Measurements from ENCODE around the gene SNAPC3. TPM values are rescaled to one million over a fixed set of nuclear protein-coding genes. Genes with fewer than 3 reads are reported as not detected.

The SNAPC3 gene
- 34.8 and 44.3 TPM in 2 replicates for total RNA-seq (2014; rRNA removed; shearing (Covaris generic))
- polyA plus RNA-seq (2016; fragmentation: Nextera tagmentation; extraction: Ambion mirVana), result 31.2 and 31.9 TPM in 2 replicates

DNA sequence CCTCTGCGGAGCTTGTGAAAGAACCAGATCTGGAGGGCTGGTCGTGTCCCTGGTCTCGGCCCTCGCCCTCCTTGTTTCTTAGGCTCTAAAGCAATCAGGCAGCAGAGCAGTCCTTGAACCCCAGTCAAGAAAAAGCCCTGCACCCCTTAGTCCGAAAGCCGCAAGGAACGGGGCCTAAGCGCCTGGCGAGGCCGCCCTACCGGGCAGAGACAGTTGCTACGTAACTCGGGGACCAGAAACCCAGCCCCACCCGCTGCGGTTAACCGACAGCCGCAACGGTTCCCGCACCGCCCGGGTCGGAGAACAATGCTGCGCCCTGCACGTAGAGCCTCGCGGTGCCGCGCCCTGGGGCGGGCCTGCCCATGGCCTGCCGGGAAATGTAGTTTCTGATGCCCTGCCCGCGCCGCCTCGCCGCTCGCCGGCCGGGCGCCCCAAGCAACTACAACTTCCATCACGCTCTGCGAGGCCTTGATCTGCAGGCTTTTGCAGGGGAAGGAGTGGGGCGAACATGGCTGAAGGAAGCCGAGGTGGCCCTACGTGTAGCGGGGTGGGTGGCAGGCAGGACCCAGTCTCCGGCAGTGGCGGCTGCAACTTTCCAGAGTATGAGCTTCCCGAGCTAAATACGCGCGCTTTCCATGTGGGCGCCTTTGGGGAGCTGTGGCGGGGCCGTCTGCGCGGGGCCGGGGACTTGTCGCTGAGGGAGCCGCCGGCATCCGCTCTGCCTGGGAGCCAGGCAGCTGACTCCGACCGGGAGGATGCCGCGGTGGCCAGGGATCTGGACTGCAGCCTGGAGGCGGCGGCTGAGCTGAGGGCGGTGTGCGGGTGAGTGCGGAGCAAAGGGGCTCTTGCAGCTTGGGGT lies at the start of gene SNAPC3:
TSS of gene SNAPC3 (plus strand) at position 505 of the 859 bp plus-strand sequence. CDS start at position 509, 4 bp downstream.
- Histone ChIP-seq H3K4me2 (ENCODE audit: unreplicated experiment) (peak within 1 kb of the TSS; percentile 97), H3F3A (ENCODE audit: insufficient read depth) (no peaks in the 10 kb centered on the region), H3K79me2 (ENCODE audit: insufficient read depth) (peaks cover 50% of the 10 kb centered on the region), H2AFZ (peak within 1 kb of the TSS; percentile 98), H3K4me3 (peak within 1 kb of the TSS; percentile 95), H3K36me3 (ENCODE audit: low read depth) (peaks cover 17% of the 10 kb centered on the region; the same call in 1 of the 2 replicates), H3K9ac (peak within 1 kb of the TSS; percentile 94), H3K27ac (peak within 1 kb of the TSS; percentile 84), H3K4me1 (ENCODE audit: insufficient read depth) (peaks cover 15% of the 10 kb centered on the region), H4K20me1 (ENCODE audit: insufficient read depth) (peaks cover 3% of the 10 kb centered on the region; the same call in 1 of the 2 replicates), H3K9me2 (ENCODE audit: insufficient read depth) (no peaks in the 10 kb centered on the region), H3K9me3 (ENCODE audit: low read depth) (no peaks in the 10 kb centered on the region), H3K27me3 (replicated peaks; ENCODE audit: insufficient read depth) (no peaks in the 10 kb centered on the region)
- in situ Hi-C loops (cut with MboI), result no loop called here
- peak; percentile 97 for DNase-seq
- WGBS, 2 experiments (ENCODE audit: low coverage in 1 of 2, low lambda C conversion rate in 2 of 2, missing lambda C conversion rate in 2 of 2), result 1% methylated on average over 68 to 69 of the region's 70 CpGs
- TF ChIP-seq EZH2 (IDR thresholded peaks at IDR 0.05; ENCODE audit: insufficient read depth, poor library complexity, severe bottlenecking) (no peak), EZH2phosphoT487 (IDR thresholded peaks at IDR 0.05; ENCODE audit: insufficient read depth, low read depth) (no peak)

DNA sequence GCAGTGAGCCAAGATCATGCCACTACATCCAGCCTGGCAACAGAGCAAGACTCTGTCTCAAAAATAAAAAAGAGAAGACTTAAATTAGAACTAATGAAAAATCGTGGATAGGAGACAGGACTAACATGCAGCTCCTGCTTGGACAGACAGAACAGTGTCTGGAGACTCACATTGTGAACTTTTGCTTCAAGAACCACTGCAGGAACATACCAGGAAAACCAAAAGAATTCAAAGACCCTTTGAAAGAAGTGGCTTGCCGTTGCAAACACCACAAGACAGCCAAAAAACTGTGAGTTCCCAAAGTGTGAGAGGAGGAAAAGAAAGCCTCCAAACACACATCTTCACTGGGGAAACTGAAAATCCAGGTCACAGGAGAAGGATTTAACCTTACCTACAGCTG lies 48.8 kb upstream of the SNAPC3 start:
- no peak overlapping the region for H3K4me2 ChIP-seq (ENCODE audit: unreplicated experiment)
- no peak for DNase-seq
- H3K9me2 ChIP-seq (ENCODE audit: insufficient read depth), result no peaks in the 10 kb centered on the region
- no peak overlapping the region for H3K27ac ChIP-seq
- H3K9ac ChIP-seq, result no peak overlapping the region
- H3K4me1 ChIP-seq (ENCODE audit: insufficient read depth), result 0 out of 2 replicates have a peak, but pooled peaks cover 6% of the 10 kb centered on the region
- H3K79me2 ChIP-seq (ENCODE audit: insufficient read depth), result no peaks in the 10 kb centered on the region
- TF ChIP-seq EZH2phosphoT487 (IDR thresholded peaks at IDR 0.05; ENCODE audit: insufficient read depth, low read depth), result no peak
- TF ChIP-seq EZH2 (IDR thresholded peaks at IDR 0.05; ENCODE audit: insufficient read depth, poor library complexity, severe bottlenecking), result no peak
- in situ Hi-C loops (cut with MboI), result no loop called here
- H2AFZ ChIP-seq, result no peak overlapping the region
- no peak overlapping the region for H3K4me3 ChIP-seq
- no peaks in the 10 kb centered on the region for H3K9me3 ChIP-seq (ENCODE audit: low read depth)
- 30 to 50% methylated on average over 2 of the region's 2 CpGs for WGBS, 2 experiments (ENCODE audit: low coverage in 1 of 2, low lambda C conversion rate in 2 of 2, missing lambda C conversion rate in 2 of 2)
- peaks cover 6% of the 10 kb centered on the region; the same call in 1 of the 2 replicates for H3F3A ChIP-seq (ENCODE audit: insufficient read depth)
- no peaks in the 10 kb centered on the region for H4K20me1 ChIP-seq (ENCODE audit: insufficient read depth)
- no peaks in the 10 kb centered on the region for H3K36me3 ChIP-seq (ENCODE audit: low read depth)
- 0 out of 2 replicates have a peak, but pooled peaks cover 5% of the 10 kb centered on the region for H3K27me3 ChIP-seq (replicated peaks; ENCODE audit: insufficient read depth)

DNA sequence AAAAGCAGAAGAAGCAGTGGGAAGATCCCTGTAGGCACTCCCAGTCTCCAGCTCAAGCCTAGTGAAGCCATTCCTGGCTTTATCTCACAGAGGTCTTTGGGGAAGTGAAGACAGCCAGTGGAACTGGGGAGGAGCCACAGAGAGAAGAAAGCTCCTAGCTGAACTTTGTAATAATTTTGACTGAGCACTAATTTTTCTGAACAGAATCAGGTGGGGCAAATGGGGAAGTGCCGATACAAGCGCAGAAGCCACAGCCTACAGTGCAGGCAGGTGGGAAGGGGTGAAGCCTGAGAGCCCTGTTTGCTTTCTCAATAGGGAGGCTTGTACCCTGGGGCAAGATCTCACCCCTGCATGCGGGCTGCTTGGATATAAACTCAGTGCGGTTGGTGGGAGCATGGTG lies 48.4 kb upstream of the SNAPC3 start:
- no peaks in the 10 kb centered on the region for H3K9me3 ChIP-seq (ENCODE audit: low read depth)
- no peak overlapping the region for H2AFZ ChIP-seq
- H3K4me2 ChIP-seq (ENCODE audit: unreplicated experiment), result no peak overlapping the region
- no peaks in the 10 kb centered on the region for H3K79me2 ChIP-seq (ENCODE audit: insufficient read depth)
- H3K27me3 ChIP-seq (replicated peaks; ENCODE audit: insufficient read depth), result 0 out of 2 replicates have a peak, but pooled peaks cover 5% of the 10 kb centered on the region
- TF ChIP-seq EZH2phosphoT487 (IDR thresholded peaks at IDR 0.05; ENCODE audit: insufficient read depth, low read depth) (no peak), EZH2 (IDR thresholded peaks at IDR 0.05; ENCODE audit: insufficient read depth, poor library complexity, severe bottlenecking) (no peak)
- H3F3A ChIP-seq (ENCODE audit: insufficient read depth), result peaks cover 6% of the 10 kb centered on the region; the same call in 1 of the 2 replicates
- DNase-seq, result no peak
- H3K9me2 ChIP-seq (ENCODE audit: insufficient read depth), result no peaks in the 10 kb centered on the region
- H3K36me3 ChIP-seq (ENCODE audit: low read depth), result no peaks in the 10 kb centered on the region
- H4K20me1 ChIP-seq (ENCODE audit: insufficient read depth), result no peaks in the 10 kb centered on the region
- H3K27ac ChIP-seq, result no peak overlapping the region
- no peak overlapping the region for H3K4me3 ChIP-seq
- H3K9ac ChIP-seq, result no peak overlapping the region
- 0 out of 2 replicates have a peak, but pooled peaks cover 6% of the 10 kb centered on the region for H3K4me1 ChIP-seq (ENCODE audit: insufficient read depth)
- WGBS, 2 experiments (ENCODE audit: low coverage in 1 of 2, low lambda C conversion rate in 2 of 2, missing lambda C conversion rate in 2 of 2), result 92 to 96% methylated on average over 3 to 4 of the region's 4 CpGs
- in situ Hi-C loops (cut with MboI), result no loop called here

DNA sequence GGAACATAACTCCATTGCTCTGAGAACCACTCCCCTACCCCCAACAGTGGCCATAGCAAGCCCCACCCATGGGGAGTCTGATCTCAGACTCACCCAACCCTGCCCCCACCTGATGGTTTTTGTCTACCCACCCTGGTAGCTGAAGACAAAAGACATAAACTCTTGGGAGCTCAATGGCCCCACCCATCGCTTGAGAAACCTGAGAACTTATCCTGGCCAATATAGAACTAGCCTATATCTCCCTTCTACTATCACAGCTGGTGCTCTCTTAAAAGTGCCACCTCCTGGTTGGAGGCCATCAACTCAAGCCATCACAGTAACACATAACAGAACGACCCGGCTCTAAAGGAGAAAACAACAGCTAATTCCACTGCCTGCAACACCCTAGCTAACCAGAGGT lies 47.9 kb upstream of the SNAPC3 start:
- H3K79me2 ChIP-seq (ENCODE audit: insufficient read depth), result no peaks in the 10 kb centered on the region
- WGBS, 2 experiments (ENCODE audit: low coverage in 1 of 2, low lambda C conversion rate in 2 of 2, missing lambda C conversion rate in 2 of 2), result 53 to 71% methylated on average over 3 of the region's 3 CpGs
- in situ Hi-C loops (cut with MboI), result no loop called here
- no peak for DNase-seq
- H3K9ac ChIP-seq, result no peak overlapping the region
- H3K4me3 ChIP-seq, result no peak overlapping the region
- H3F3A ChIP-seq (ENCODE audit: insufficient read depth), result peaks cover 6% of the 10 kb centered on the region; the same call in 1 of the 2 replicates
- 0 out of 2 replicates have a peak, but pooled peaks cover 6% of the 10 kb centered on the region for H3K4me1 ChIP-seq (ENCODE audit: insufficient read depth)
- TF ChIP-seq EZH2 (IDR thresholded peaks at IDR 0.05; ENCODE audit: insufficient read depth, poor library complexity, severe bottlenecking), result no peak
- no peak for TF ChIP-seq EZH2phosphoT487 (IDR thresholded peaks at IDR 0.05; ENCODE audit: insufficient read depth, low read depth)
- H3K9me3 ChIP-seq (ENCODE audit: low read depth), result no peaks in the 10 kb centered on the region
- H2AFZ ChIP-seq, result no peak overlapping the region
- H3K4me2 ChIP-seq (ENCODE audit: unreplicated experiment), result no peak overlapping the region
- H3K27ac ChIP-seq, result no peak overlapping the region
- no peaks in the 10 kb centered on the region for H3K9me2 ChIP-seq (ENCODE audit: insufficient read depth)
- 0 out of 2 replicates have a peak, but pooled peaks cover 5% of the 10 kb centered on the region for H3K27me3 ChIP-seq (replicated peaks; ENCODE audit: insufficient read depth)
- no peaks in the 10 kb centered on the region for H3K36me3 ChIP-seq (ENCODE audit: low read depth)
- H4K20me1 ChIP-seq (ENCODE audit: insufficient read depth), result no peaks in the 10 kb centered on the region

All from GM23248 (cell line).